Esophagus muscularis mucosa (tissue), 4 donors: ENCODE data around the gene FAM181A. TPM values are rescaled to one million over a fixed set of nuclear protein-coding genes. Genes with fewer than 3 reads are reported as not detected.

Source experiments
- DNase-seq: peaks from one replicate; pipeline ENCODE4 v3.0.0-alpha.2; 2017; ENCODE audit errors: extremely low spot score
- H3K27ac ChIP-seq, 4 donors: fragments of 200-600 bp; sonication (generic); replicated peaks in 1 of 4; 1 replicate in 3 of 4; 2 replicates in 1 of 4; pipeline ENCODE4 v1.5.1; 2016 to 2019; ENCODE audit warnings: mild to moderate bottlenecking in 1 of 4
- H3K27me3 ChIP-seq, 4 donors: fragments of 200-600 bp; sonication (generic); one replicate each; pipeline versions ENCODE4 v1.5.1 to v1.6.0; 2016 to 2019
- H3K36me3 ChIP-seq, 4 donors: fragments of 200-600 bp; sonication (generic); one replicate each; pipeline ENCODE4 v1.5.1; 2016 to 2019
- H3K4me1 ChIP-seq, 4 donors: fragments of 200-600 bp; sonication (generic); one replicate each; pipeline ENCODE4 v1.5.1; 2016 to 2019
- H3K4me3 ChIP-seq, 4 donors: fragments of 200-600 bp; sonication (generic); 1 replicate in 2 of 4; 2 replicates in 2 of 4; pipeline ENCODE4 v1.5.1; 2016 to 2019; ENCODE audit warnings: mild to moderate bottlenecking in 4 of 4, moderate library complexity in 1 of 4
- H3K9me3 ChIP-seq, 4 donors: fragments of 200-600 bp; sonication (generic); 1 replicate in 3 of 4; 2 replicates in 1 of 4; pipeline ENCODE4 v1.5.1; 2016 to 2019
- EP300 ChIP-seq: sonication (generic); formaldehyde crosslinking; IDR thresholded peaks from one replicate; pipeline ENCODE4 v1.6.1; 2017; ENCODE audit warnings: antibody characterized with exemption
- POLR2A ChIP-seq: fragments of 450-650 bp; IDR thresholded peaks from one replicate; pipeline ENCODE4 v1.6.1; 2017; ENCODE audit warnings: antibody characterized with exemption, moderate library complexity, mild to moderate bottlenecking, low read depth
- POLR2AphosphoS5 ChIP-seq, 2 donors: sonication (generic); formaldehyde crosslinking; IDR thresholded peaks; one replicate each; pipeline ENCODE4 v1.6.1; 2017; ENCODE audit warnings: antibody characterized with exemption in 2 of 2
- WGBS: methylation state at CpG from one replicate; pipeline ENCODE4 v1.1.5; 2018; 5-methylcytosine and 5-hydroxymethylcytosine counted together
- intact Hi-C: fragments of 100-400 bp; cut with DNase I; formaldehyde crosslinking; loops from one replicate; pipeline ENCODE4 v1.15.1; 2023
- total RNA-seq, 4 donors: library from RNA; depleted of rRNA; stranded (reverse); fragments of >200 nt; gene quantifications; one replicate each; pipeline versions ENCODE4 v1.1.0 to v1.2.1, GENCODE V29; 2016
- TF ChIP-seq, protein P1 (sequence below), 3 experiments: fragments of 200-600 bp in 2 of 3; fragments of 450-650 bp in 1 of 3; sonication (generic) in 2 of 3; IDR thresholded peaks; one replicate each; pipeline ENCODE4 v1.5.1; 2017 to 2019; ENCODE audit warnings: antibody characterized with exemption in 3 of 3, mild to moderate bottlenecking in 2 of 3, moderate library complexity in 1 of 3

FAM181A gene
- total RNA-seq, 4 donors from 2014 or later: not detected

DNA sequence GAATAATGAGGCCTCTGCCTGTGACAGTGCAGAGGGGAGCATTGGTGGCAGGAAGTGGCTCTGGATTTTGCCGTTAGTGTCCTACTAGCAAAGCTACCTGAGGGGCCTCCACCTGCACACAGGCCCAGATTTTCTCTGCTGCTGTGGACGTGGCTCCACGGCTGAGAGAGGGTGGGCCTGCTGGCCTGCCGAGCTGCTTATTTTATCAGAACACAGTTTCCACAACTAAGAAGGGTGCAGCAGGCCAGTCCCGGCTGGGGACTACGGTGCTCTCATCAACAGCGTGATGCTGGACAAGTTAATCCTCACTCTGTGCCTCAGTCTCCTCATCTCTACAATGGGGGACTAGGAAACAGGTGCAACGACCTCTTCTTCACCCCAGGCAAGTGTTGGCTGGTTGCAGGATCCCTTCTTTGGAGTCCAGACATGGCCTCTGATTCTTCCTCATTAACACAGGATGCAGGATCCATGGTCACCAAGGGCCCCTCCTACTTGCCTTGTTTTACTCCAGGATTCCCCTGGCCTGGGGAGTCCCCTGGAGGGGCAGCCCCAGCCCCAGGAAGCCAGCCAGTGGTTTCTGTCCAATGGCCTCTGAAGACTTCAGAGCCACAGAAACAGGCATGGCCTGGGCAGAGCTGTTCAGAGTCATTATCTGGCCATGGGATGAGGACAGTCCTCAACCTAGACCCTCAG, 3.3 kb downstream of the FAM181A start:
- Histone ChIP-seq H3K27me3 (no peaks in the 10 kb centered on the region), H3K4me3 (no peak overlapping the region), H3K9me3 (no peaks in the 10 kb centered on the region), H3K27ac (no peak overlapping the region), H3K36me3 (peaks cover 10 to 45% (median 36%) of the 10 kb centered on the region in 4 donors), H3K4me1 (peaks cover 0 to 54% (median 25%) of the 10 kb centered on the region in 4 donors)
- WGBS: 60% methylated on average over 2 of the region's 8 CpGs
- no peak for DNase-seq
- intact Hi-C loops: loop anchor here (10.0 kb wide), 1 partner anchor 204 kb away; no protein-coding TSS in a partner anchor
- no peak for TF ChIP-seq POLR2AphosphoS5 (IDR thresholded peaks at IDR 0.05)
- TF ChIP-seq, protein P1, sequence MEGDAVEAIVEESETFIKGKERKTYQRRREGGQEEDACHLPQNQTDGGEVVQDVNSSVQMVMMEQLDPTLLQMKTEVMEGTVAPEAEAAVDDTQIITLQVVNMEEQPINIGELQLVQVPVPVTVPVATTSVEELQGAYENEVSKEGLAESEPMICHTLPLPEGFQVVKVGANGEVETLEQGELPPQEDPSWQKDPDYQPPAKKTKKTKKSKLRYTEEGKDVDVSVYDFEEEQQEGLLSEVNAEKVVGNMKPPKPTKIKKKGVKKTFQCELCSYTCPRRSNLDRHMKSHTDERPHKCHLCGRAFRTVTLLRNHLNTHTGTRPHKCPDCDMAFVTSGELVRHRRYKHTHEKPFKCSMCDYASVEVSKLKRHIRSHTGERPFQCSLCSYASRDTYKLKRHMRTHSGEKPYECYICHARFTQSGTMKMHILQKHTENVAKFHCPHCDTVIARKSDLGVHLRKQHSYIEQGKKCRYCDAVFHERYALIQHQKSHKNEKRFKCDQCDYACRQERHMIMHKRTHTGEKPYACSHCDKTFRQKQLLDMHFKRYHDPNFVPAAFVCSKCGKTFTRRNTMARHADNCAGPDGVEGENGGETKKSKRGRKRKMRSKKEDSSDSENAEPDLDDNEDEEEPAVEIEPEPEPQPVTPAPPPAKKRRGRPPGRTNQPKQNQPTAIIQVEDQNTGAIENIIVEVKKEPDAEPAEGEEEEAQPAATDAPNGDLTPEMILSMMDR (IDR thresholded peaks at IDR 0.05): no peak
- TF ChIP-seq POLR2A: no peak
- TF ChIP-seq EP300: no peak

DNA sequence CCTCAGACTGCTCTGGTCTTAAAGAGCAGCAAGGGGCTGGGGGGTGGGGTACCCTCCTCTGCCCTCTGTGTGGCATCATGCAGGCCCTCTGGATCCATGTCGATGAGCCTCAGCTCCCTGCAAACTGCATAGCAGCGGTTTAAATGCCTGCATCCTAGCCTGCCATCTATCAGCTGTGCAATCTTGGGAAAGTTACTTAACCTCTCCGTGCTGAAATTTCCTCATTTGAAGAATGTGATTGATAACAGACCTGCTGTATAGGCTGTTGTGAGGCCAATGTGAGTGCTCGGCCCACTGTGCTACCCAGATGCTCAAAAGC, 3.8 kb downstream of the FAM181A start:
- Histone ChIP-seq H3K9me3 (no peaks in the 10 kb centered on the region), H3K36me3 (peaks cover 10 to 49% (median 39%) of the 10 kb centered on the region in 4 donors), H3K4me1 (peaks cover 0 to 59% (median 30%) of the 10 kb centered on the region in 4 donors), H3K4me3 (no peak overlapping the region), H3K27ac (no peak overlapping the region), H3K27me3 (no peaks in the 10 kb centered on the region)
- TF ChIP-seq, protein P1 (IDR thresholded peaks at IDR 0.05): no peak
- no peak for TF ChIP-seq POLR2A
- no peak for TF ChIP-seq POLR2AphosphoS5 (IDR thresholded peaks at IDR 0.05)
- intact Hi-C loops: loop anchor here (10.0 kb wide), 1 partner anchor 204 kb away; no protein-coding TSS in a partner anchor
- 73% methylated on average over 3 of the region's 4 CpGs for WGBS
- no peak for DNase-seq

- peak overlapping the region in 3 of 4 donors; percentile 50 to 70 (median 70) for H3K27ac ChIP-seq
- TF ChIP-seq POLR2AphosphoS5 (IDR thresholded peaks at IDR 0.05) (no peak), EP300 (no peak), POLR2A (no peak)
- TF ChIP-seq, protein P1 (IDR thresholded peaks at IDR 0.05): no peak
- H3K4me3 ChIP-seq: no peak overlapping the region
- peaks cover 0 to 71% (median 44%) of the 10 kb centered on the region in 4 donors for H3K4me1 ChIP-seq
- H3K27me3 ChIP-seq: no peaks in the 10 kb centered on the region
- WGBS: 100% methylated on average over 3 of the region's 4 CpGs
- H3K36me3 ChIP-seq: peaks cover 10 to 66% (median 52%) of the 10 kb centered on the region in 4 donors
- DNase-seq: no peak
- intact Hi-C loops: loop anchor here (10.0 kb wide), 1 partner anchor 202 kb away; no protein-coding TSS in a partner anchor
- H3K9me3 ChIP-seq: no peaks in the 10 kb centered on the region
Measured at GRCh38 chr14:93932642-93933041, 5.5 kb downstream of the FAM181A start.

DNA sequence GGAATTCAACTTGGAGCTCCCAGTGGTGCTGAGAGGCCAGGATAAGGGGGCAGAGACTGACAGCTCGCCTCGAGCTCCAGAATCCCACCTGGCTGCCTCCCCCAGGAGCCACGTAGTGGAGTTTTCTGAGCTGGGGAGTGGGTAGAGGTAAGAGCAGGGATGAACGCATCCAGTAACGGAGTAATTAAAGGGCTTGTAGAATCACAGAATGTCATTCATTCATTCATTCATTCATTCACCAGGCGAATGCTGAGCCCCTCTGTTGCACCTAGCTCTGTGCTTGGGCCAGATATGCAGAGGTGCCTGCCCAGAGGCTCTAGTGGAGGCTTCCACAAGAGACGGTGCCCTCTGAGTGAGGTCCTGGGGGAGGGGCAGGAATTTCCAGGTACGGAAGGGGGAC, 8.1 kb downstream of the FAM181A start:
- Histone ChIP-seq H3K9me3 (no peaks in the 10 kb centered on the region), H3K36me3 (peaks cover 10 to 78% (median 61%) of the 10 kb centered on the region in 4 donors), H3K4me3 (no peak overlapping the region), H3K27ac (peak overlapping the region; percentile 50 to 70 (median 69)), H3K27me3 (peaks cover 0 to 10% (median 0%) of the 10 kb centered on the region in 4 donors), H3K4me1 (peaks cover 3 to 77% (median 57%) of the 10 kb centered on the region in 4 donors)
- TF ChIP-seq, protein P1 (IDR thresholded peaks at IDR 0.05): no peak
- TF ChIP-seq POLR2AphosphoS5 (IDR thresholded peaks at IDR 0.05) (no peak), EP300 (no peak), POLR2A (no peak)
- intact Hi-C loops: loop anchor here (10.0 kb wide), 1 partner anchor 200 kb away; no protein-coding TSS in a partner anchor
- DNase-seq: no peak
- 79% methylated on average over 8 of the region's 8 CpGs for WGBS
